NCI-H1105 treated with DMSO at 0.1 percent for 48 hours (cell line): ENCODE data around the gene WAC.
"Not testable (repeated sequence)": the region's sequence is repeated elsewhere in the genome, so short reads cannot be mapped to it uniquely, and the experiment has no call there.

ENCODE experiments used
- DNase-seq: peaks from one replicate; lab custom pipeline; 2025; lab: John Stamatoyannopoulos, UW

The WAC gene

GRCh38 chr10:28569506-28570159 is 36.7 kb downstream of the WAC start:
- DNase-seq, result no peak

GRCh38 chr10:28570598-28570997 is 37.7 kb downstream of the WAC start:
- no peak for DNase-seq

GRCh38 chr10:28571265-28571664 is 38.3 kb downstream of the WAC start:
- no peak for DNase-seq

- not testable (repeated sequence) for DNase-seq
Observed at GRCh38 chr10:28574214-28574613, 41.3 kb downstream of the WAC start.

GRCh38 chr10:28575852-28576251 is 42.9 kb downstream of the WAC start:
- DNase-seq, result no peak

- DNase-seq, result no peak
Observed at GRCh38 chr10:28577506-28577905, 44.6 kb downstream of the WAC start.

- DNase-seq, result no peak
Observed at GRCh38 chr10:28578454-28578853, 45.5 kb downstream of the WAC start.

GRCh38 chr10:28580825-28581224 is 47.9 kb downstream of the WAC start:
- no peak for DNase-seq

GRCh38 chr10:28581916-28582315 is 49.0 kb downstream of the WAC start:
- DNase-seq, result no peak

GRCh38 chr10:28585076-28585475 is 52.2 kb downstream of the WAC start:
- DNase-seq, result no peak

GRCh38 chr10:28586176-28586575 is 53.3 kb downstream of the WAC start:
- DNase-seq, result no peak

- DNase-seq, result no peak
Observed at GRCh38 chr10:28587270-28587969, 54.5 kb downstream of the WAC start.

- DNase-seq, result no peak
Observed at GRCh38 chr10:28587970-28588290, 55.0 kb downstream of the WAC start.

- no peak for DNase-seq
Observed at GRCh38 chr10:28592953-28593352, 60.0 kb downstream of the WAC start.

- no peak for DNase-seq
Observed at GRCh38 chr10:28593811-28594210, 60.9 kb downstream of the WAC start.

- DNase-seq, result no peak
Observed at GRCh38 chr10:28594406-28594805, 61.5 kb downstream of the WAC start.

GRCh38 chr10:28595613-28596012 is 62.7 kb downstream of the WAC start:
- DNase-seq, result no peak

- no peak for DNase-seq
Observed at GRCh38 chr10:28600056-28600455, 67.1 kb downstream of the WAC start.

GRCh38 chr10:28601012-28601411 is 68.1 kb downstream of the WAC start:
- DNase-seq, result no peak

- no peak for DNase-seq
Observed at GRCh38 chr10:28604567-28605536, 71.9 kb downstream of the WAC start.

- no peak for DNase-seq
Observed at GRCh38 chr10:28606568-28606967, 73.7 kb downstream of the WAC start.

GRCh38 chr10:28609636-28610035 is 76.7 kb downstream of the WAC start:
- DNase-seq, result not testable (repeated sequence)

GRCh38 chr10:28612877-28613276 is 80.0 kb downstream of the WAC start:
- DNase-seq, result no peak
